Gastrocnemius medialis (tissue), 4 donors: ENCODE results near the gene ARID1B. TPM values are rescaled to one million over a fixed set of nuclear protein-coding genes. Genes with fewer than 3 reads are reported as not detected.

ENCODE experiments used
- ATAC-seq, 2 donors: fragments of 150-250 bp; one replicate each; pipeline ENCODE4 v1.9.1; 2016
- DNase-seq, 2 donors: peaks; one replicate each; pipeline ENCODE4 v3.0.0-alpha.2; 2019
- H3K27ac ChIP-seq, 4 donors: fragments of 200-600 bp; sonication (generic); 1 replicate in 1 of 4; 2 replicates in 3 of 4; pipeline ENCODE4 v1.5.1; 2016 to 2018; ENCODE audit warnings: mild to moderate bottlenecking in 2 of 4, moderate library complexity in 1 of 4
- H3K27me3 ChIP-seq, 3 donors: fragments of 200-600 bp; sonication (generic) in 2 of 3; 1 replicate in 1 of 3; 2 replicates in 2 of 3; pipeline versions ENCODE4 v1.5.1 to v1.6.0; 2016 to 2019; ENCODE audit warnings: mild to moderate bottlenecking in 1 of 3, moderate library complexity in 1 of 3
- H3K36me3 ChIP-seq, 2 donors: fragments of 200-600 bp; sonication (generic) in 1 of 2; one replicate each; pipeline ENCODE4 v1.5.1; 2017 to 2018
- H3K4me1 ChIP-seq, 2 donors: fragments of 200-600 bp; sonication (generic) in 1 of 2; one replicate each; pipeline ENCODE4 v1.5.1; 2016 to 2017; ENCODE audit warnings: mild to moderate bottlenecking in 2 of 2
- H3K4me3 ChIP-seq, 4 donors: fragments of 200-600 bp; sonication (generic) in 3 of 4; 1 replicate in 1 of 4; 2 replicates in 3 of 4; pipeline ENCODE4 v1.5.1; 2016 to 2019; ENCODE audit warnings: mild to moderate bottlenecking in 2 of 4
- H3K9me3 ChIP-seq, 3 donors: fragments of 200-600 bp; sonication (generic) in 2 of 3; 1 replicate in 1 of 3; 2 replicates in 2 of 3; pipeline ENCODE4 v1.5.1; 2016 to 2019
- CTCF ChIP-seq, 5 experiments: fragments of 450-650 bp in 3 of 5; fragments of 200-600 bp in 2 of 5; sonication (generic) in 2 of 5; IDR thresholded peaks in 4 of 5; conservative IDR thresholded peaks in 1 of 5; 1 replicate in 4 of 5; 2 replicates in 1 of 5; pipeline ENCODE4 v1.5.1; 2016 to 2019; ENCODE audit warnings: antibody characterized with exemption in 5 of 5, mild to moderate bottlenecking in 3 of 5, moderate library complexity in 3 of 5
- POLR2A ChIP-seq, 2 donors: fragments of 450-650 bp; IDR thresholded peaks; one replicate each; pipeline ENCODE4 v1.6.1; 2017; ENCODE audit warnings: antibody characterized with exemption in 2 of 2, mild to moderate bottlenecking in 2 of 2, moderate library complexity in 2 of 2
- in situ Hi-C, 4 donors: fragments of 200-750 bp; cut with MboI; loops; one replicate each; pipeline versions ENCODE4 v1.15.0 to v1.8.0; 2017; ENCODE audit warnings: low sequenced_read_pairs in 4 of 4
- intact Hi-C: fragments of 100-400 bp; cut with DNase I; formaldehyde crosslinking; loops from one replicate; pipeline ENCODE4 v1.15.1; 2023; ENCODE audit warnings: low total_unique reads
- total RNA-seq, 4 donors: library from RNA; depleted of rRNA; stranded (reverse); fragments of >200 nt; gene quantifications; one replicate each; pipeline versions ENCODE4 v1.1.0 to v1.2.3, GENCODE V29; 2016

The ARID1B gene
- total RNA-seq, 4 donors from 2014 or later = 54.9 to 75.3 (median 62.0) TPM

DNA sequence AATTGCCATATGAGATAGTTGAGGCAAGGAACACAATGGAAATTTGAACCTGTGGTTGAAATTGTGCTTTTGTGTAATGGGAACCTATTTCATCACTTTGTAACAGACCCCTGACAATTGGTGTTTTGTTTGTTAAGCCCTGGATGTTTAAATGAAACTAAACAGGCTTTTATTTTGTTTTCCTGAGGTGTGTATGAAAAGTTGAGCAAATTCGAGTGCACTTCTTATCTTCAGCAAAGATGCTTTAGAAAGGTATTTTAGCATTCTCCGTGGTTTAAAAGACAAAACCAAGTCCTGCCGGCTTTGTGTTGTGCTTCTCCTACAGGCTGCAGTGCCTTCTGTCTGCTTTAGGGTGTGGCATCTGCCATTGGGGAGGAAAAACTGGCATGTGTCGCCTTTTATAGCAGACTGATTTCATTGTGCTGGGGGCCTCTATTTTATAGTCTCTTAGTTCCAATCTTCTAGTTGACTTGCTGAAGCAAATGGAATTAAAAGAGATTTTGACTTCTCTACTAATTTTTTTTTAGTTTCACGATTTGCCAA, 2.2 kb upstream of the ARID1B start:
- intact Hi-C loops (loop anchor here (5.0 to 10.0 kb wide), 3 partner anchors 182 to 1460 kb away; partner anchors contain the start of gene TFB1M), in situ Hi-C loops (loop anchor here in 3 of 4 donors (10.0 to 25.0 kb wide), 4 partner anchors 90 to 1463 kb away; partner anchors contain the start of gene TFB1M (in 1 of the 3))
- TF ChIP-seq CTCF (IDR thresholded peaks at IDR 0.05 in 4 of 5, conservative IDR thresholded peaks at IDR 0.05 in 1 of 5) (peak in 2 of 5 experiments; percentile 19 to 21), POLR2A (IDR thresholded peaks at IDR 0.05) (no peak)
- DNase-seq = no peak
- peak overlapping the region; percentile 21 to 98 (median 97) for H3K27ac ChIP-seq
- ATAC-seq = no peak
- no peaks in the 10 kb centered on the region for H3K27me3 ChIP-seq
- no peaks in the 10 kb centered on the region for H3K36me3 ChIP-seq
- H3K4me3 ChIP-seq = peak overlapping the region in 1 of 4 donors; percentile 25
- H3K4me1 ChIP-seq = peaks cover 24% of the 10 kb centered on the region in 2 donors
- no peaks in the 10 kb centered on the region for H3K9me3 ChIP-seq

GRCh38 chr6:156775717-156776116, 1.5 kb upstream of the ARID1B start:
- intact Hi-C loops = loop anchor here (2.0 to 10.0 kb wide), 5 partner anchors 182 to 1461 kb away; partner anchors contain the start of gene TFB1M
- DNase-seq (no peak), ATAC-seq (no peak)
- Histone ChIP-seq H3K27me3 (no peaks in the 10 kb centered on the region), H3K4me3 (no peak overlapping the region), H3K9me3 (no peaks in the 10 kb centered on the region), H3K4me1 (peaks cover 24 to 27% of the 10 kb centered on the region in 2 donors), H3K27ac (peak overlapping the region; percentile 96 to 98 (median 98)), H3K36me3 (no peaks in the 10 kb centered on the region)
- no peak for TF ChIP-seq POLR2A (IDR thresholded peaks at IDR 0.05)
- TF ChIP-seq CTCF (IDR thresholded peaks at IDR 0.05 in 4 of 5, conservative IDR thresholded peaks at IDR 0.05 in 1 of 5) = no peak
- in situ Hi-C loops = loop anchor here in 3 of 4 donors (10.0 to 25.0 kb wide), 3 partner anchors 91 to 1463 kb away; partner anchors contain the start of gene TFB1M (in 1 of the 3)

DNA sequence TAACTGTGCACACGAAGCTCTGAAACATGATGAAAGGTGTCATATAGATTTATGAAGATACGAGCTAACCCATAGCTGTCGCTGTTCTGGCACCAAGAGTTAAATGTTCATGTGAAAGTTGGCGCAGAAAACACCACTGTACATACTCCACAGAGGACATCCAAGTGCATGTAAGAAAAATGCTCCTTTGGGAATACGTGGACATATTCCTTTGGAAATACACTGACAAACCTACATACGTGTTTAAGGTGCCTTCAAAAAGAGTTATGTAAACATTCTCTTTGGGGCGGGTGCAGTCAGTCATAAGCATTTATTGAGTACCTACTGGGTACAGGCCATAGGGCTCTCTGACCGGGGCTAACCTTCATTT, 723 bp upstream of the ARID1B start:
- Histone ChIP-seq H3K27me3 (no peaks in the 10 kb centered on the region), H3K36me3 (no peaks in the 10 kb centered on the region), H3K4me1 (peaks cover 30 to 35% of the 10 kb centered on the region in 2 donors), H3K4me3 (peak overlapping the region; percentile 74 to 81 (median 76)), H3K27ac (peak overlapping the region; percentile 96 to 98 (median 98)), H3K9me3 (no peaks in the 10 kb centered on the region)
- DNase-seq = no peak
- no peak for TF ChIP-seq POLR2A (IDR thresholded peaks at IDR 0.05)
- peak in 1 of 5 experiments; percentile 23 for TF ChIP-seq CTCF (IDR thresholded peaks at IDR 0.05 in 4 of 5, conservative IDR thresholded peaks at IDR 0.05 in 1 of 5)
- in situ Hi-C loops = loop anchor here in 3 of 4 donors (10.0 to 25.0 kb wide), 3 partner anchors 92 to 1464 kb away; partner anchors contain the start of gene TFB1M (in 1 of the 3)
- intact Hi-C loops = loop anchor here (2.0 to 10.0 kb wide), 5 partner anchors 181 to 1462 kb away; partner anchors contain the start of gene TFB1M
- ATAC-seq = no peak

DNA sequence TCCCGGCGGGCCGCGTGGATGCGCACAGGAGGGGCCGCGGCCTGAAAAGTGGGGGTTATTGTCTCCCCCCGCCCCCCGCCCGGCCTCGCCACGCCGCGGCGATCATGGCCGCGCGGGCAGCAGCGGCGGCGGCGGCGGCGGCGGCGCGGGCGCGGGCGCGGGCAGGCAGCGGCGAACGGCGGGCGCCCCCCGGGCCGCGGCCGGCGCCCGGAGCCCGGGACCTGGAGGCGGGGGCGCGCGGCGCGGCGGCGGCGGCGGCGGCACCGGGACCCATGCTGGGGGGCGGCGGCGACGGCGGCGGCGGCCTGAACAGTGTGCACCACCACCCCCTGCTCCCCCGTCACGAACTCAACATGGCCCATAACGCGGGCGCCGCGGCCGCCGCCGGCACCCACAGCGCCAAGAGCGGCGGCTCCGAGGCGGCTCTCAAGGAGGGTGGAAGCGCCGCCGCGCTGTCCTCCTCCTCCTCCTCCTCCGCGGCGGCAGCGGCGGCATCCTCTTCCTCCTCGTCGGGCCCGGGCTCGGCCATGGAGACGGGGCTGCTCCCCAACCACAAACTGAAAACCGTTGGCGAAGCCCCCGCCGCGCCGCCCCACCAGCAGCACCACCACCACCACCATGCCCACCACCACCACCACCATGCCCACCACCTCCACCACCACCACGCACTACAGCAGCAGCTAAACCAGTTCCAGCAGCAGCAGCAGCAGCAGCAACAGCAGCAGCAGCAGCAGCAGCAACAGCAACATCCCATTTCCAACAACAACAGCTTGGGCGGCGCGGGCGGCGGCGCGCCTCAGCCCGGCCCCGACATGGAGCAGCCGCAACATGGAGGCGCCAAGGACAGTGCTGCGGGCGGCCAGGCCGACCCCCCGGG, 637 bp downstream of the ARID1B start:
- H3K4me1 ChIP-seq = peaks cover 36 to 43% of the 10 kb centered on the region in 2 donors
- in situ Hi-C loops (loop anchor here in 3 of 4 donors (10.0 to 25.0 kb wide), 3 partner anchors 93 to 1466 kb away; partner anchors contain the start of gene TFB1M (in 1 of the 3)), intact Hi-C loops (loop anchor here (1.0 to 10.0 kb wide), 8 partner anchors 59 to 1463 kb away; partner anchors contain the start of gene TFB1M)
- no peaks in the 10 kb centered on the region for H3K36me3 ChIP-seq
- peak overlapping the region; percentile 76 to 89 (median 81) for H3K4me3 ChIP-seq
- TF ChIP-seq CTCF (IDR thresholded peaks at IDR 0.05 in 4 of 5, conservative IDR thresholded peaks at IDR 0.05 in 1 of 5) = peak in 1 of 5 experiments; percentile 4
- peak in 1 of 2 donors; percentile 1 for TF ChIP-seq POLR2A (IDR thresholded peaks at IDR 0.05)
- no peaks in the 10 kb centered on the region for H3K9me3 ChIP-seq
- H3K27ac ChIP-seq = peak overlapping the region; percentile 96 to 98 (median 98)
- DNase-seq (peak; percentile 21 to 54), ATAC-seq (peak; percentile 4 to 10)
- H3K27me3 ChIP-seq = no peaks in the 10 kb centered on the region
